Colonic mucosa (tissue), 4 donors: ENCODE data around the gene PLXNB1. TPM values are rescaled to one million over a fixed set of nuclear protein-coding genes. Genes with fewer than 3 reads are reported as not detected.

Experiments used
- DNase-seq: peaks from one replicate; pipeline ENCODE4 v3.0.0-alpha.2; 2020
- H3K27ac ChIP-seq: fragments of 200-600 bp; one replicate; pipeline ENCODE4 v1.8.0; 2021
- H3K27me3 ChIP-seq: fragments of 200-600 bp; one replicate; pipeline ENCODE4 v1.8.0; 2021
- H3K36me3 ChIP-seq: fragments of 200-600 bp; one replicate; pipeline ENCODE4 v1.8.0; 2021
- H3K4me1 ChIP-seq: fragments of 200-600 bp; one replicate; pipeline ENCODE4 v1.8.0; 2021; ENCODE audit warnings: mild to moderate bottlenecking
- H3K4me3 ChIP-seq: fragments of 200-600 bp; one replicate; pipeline ENCODE4 v1.8.0; 2021
- H3K9ac ChIP-seq, 2 donors: one replicate each; pipeline ENCODE4 v1.7.0; 2013; ENCODE audit warnings: control low read depth in 2 of 2, low read depth in 2 of 2, low read length in 2 of 2
- H3K9me3 ChIP-seq: fragments of 200-600 bp; one replicate; pipeline ENCODE4 v1.8.0; 2021
- intact Hi-C: fragments of 100-400 bp; cut with DNase I; formaldehyde crosslinking; loops from one replicate; pipeline ENCODE4 v1.14.1; 2022
- total RNA-seq, 2 donors: library from RNA; stranded (reverse); fragmentation: NEBNext Ultra II Directional in 1 of 2; extraction: Animal tissue kit (Norgen Biotek cat#: 25700) in 1 of 2; gene quantifications; one replicate each; pipeline ENCODE4 v1.2.1, GENCODE V29; 2021
- TF ChIP-seq, protein P1 (sequence below): fragments of 200-600 bp; IDR thresholded peaks from one replicate; pipeline ENCODE4 v1.8.0; 2022; ENCODE audit warnings: antibody characterized with exemption, mild to moderate bottlenecking
- donor health status: healthy.
- donor health status: DM: no; HTN: no; CAD: no.
- donor health status: DM: no; HTN: no; CAD: no.

Gene PLXNB1
- total RNA-seq, 2 donors from 2014 or later, result 70.6 to 131 TPM

DNA sequence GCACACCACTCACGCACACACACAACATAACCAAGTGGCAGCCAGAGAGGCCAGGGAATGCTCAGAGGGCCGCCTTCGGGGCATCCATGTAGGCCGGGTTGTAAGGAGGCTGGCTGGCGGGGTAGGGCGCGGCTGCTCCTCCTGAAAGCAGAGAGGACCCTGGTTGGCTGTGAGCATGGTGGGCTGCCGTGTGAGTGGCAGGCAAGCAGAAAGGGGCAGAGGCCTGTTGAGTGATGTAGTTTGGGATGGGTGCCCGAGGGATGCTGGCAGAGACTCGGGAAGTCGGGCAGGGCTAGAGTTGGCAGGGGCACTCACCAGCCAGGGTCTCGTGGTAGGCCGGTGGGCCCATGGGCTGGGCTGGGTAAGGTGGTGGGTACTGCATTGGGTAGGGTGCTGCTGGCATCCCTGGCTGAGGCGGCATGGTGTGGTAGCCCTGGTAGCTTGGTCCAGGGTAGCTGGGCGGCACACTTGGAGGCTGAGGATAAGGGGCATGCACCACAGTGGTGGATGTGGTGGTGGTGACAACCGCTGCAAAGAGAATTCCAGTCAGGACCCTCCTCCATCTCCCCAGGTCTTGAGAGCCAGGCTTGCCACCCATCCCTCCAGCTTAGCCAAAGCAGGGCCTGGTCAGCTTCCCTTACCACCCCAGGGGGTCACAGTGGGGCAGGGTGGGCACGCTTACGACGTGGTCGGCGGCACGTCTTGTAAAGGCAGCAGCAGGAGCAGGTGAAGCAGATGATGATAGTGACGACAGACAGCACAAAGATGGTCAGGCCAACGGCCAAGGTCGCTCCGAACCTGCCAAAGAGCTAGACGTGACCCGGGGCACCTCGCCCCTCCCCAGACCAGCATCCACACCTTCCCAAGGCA, 39.4 kb upstream of the PLXNB1 start:
- Histone ChIP-seq H3K4me3 (no peak overlapping the region), H3K27me3 (no peaks in the 10 kb centered on the region), H3K4me1 (peaks cover 42% of the 10 kb centered on the region), H3K36me3 (no peaks in the 10 kb centered on the region), H3K9me3 (no peaks in the 10 kb centered on the region), H3K27ac (no peak overlapping the region), H3K9ac (peak overlapping the region; percentile 4 to 40)
- no peak for DNase-seq
- TF ChIP-seq, protein P1, sequence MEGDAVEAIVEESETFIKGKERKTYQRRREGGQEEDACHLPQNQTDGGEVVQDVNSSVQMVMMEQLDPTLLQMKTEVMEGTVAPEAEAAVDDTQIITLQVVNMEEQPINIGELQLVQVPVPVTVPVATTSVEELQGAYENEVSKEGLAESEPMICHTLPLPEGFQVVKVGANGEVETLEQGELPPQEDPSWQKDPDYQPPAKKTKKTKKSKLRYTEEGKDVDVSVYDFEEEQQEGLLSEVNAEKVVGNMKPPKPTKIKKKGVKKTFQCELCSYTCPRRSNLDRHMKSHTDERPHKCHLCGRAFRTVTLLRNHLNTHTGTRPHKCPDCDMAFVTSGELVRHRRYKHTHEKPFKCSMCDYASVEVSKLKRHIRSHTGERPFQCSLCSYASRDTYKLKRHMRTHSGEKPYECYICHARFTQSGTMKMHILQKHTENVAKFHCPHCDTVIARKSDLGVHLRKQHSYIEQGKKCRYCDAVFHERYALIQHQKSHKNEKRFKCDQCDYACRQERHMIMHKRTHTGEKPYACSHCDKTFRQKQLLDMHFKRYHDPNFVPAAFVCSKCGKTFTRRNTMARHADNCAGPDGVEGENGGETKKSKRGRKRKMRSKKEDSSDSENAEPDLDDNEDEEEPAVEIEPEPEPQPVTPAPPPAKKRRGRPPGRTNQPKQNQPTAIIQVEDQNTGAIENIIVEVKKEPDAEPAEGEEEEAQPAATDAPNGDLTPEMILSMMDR, result no peak
- intact Hi-C loops, result loop anchor here (5.0 to 10.0 kb wide), 2 partner anchors 33 to 166 kb away; partner anchors contain the start of genes SHISA5 and SLC26A6

DNA sequence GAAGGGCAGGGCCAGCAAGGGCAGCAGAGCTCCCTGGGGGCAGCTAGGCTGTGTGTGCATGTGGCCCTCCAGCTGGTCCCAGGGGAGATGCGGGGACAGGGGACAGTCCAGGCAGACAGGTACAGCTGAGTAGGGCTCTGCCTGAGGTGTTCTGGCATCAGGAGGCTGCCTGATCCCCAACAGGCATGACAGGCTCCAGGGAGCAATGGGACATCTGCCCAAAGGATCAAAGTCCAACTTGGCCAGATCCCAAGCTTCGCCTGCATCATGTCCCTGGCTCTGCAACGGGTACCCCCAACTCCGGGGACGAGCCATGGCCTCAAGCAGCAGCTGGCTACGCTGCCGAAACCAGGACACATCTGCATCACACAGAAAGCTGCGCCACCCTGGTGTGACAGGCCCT, 38.4 kb upstream of the PLXNB1 start:
- Histone ChIP-seq H3K9ac (peak overlapping the region in 1 of 2 donors; percentile 88), H3K9me3 (no peaks in the 10 kb centered on the region), H3K36me3 (no peaks in the 10 kb centered on the region), H3K27me3 (no peaks in the 10 kb centered on the region), H3K27ac (no peak overlapping the region), H3K4me1 (peaks cover 41% of the 10 kb centered on the region), H3K4me3 (no peak overlapping the region)
- intact Hi-C loops, result loop anchor here (5.0 to 10.0 kb wide), 2 partner anchors 34 to 166 kb away; partner anchors contain the start of genes SHISA5 and SLC26A6
- DNase-seq, result peak; percentile 76
- TF ChIP-seq, protein P1, result no peak

DNA sequence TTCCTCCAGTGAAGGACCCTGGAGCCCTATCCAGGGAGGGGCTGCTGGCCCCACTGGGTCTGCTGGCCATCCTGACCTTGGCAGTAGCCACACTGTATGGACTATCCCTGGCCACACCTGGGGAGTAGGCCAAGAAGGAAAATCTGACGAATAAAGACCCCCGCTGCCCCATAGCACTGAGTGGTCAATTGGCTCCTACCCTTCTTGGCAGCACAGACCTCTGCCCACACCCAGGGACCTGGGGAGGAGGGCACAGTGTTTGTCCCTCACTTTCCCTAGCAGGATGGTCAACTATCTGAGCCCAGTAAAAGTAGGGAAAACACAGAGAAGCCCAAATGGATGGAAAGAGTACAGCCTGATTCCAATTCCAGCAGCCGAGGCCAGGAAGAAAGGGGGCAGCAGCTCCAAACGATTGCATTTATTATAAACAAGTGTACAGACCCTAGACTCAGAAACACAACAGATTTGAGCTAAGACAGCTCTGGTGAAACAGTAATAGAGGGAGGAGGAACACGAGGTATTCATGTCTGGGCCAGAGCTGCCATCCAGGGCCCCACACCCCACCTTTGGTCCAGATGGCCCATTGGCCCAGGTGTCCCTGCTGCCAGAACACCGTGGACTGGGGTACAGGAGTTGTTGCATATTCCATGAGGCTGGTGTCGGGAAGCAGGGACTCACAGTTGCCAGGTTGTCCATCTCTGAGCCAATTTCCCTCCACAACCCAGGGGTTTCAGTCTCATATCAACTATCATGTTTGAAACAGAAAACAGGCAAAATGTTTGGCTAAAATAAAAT, 37.8 kb upstream of the PLXNB1 start:
- intact Hi-C loops, result loop anchor here (5.0 to 10.0 kb wide), 2 partner anchors 35 to 167 kb away; partner anchors contain the start of genes SHISA5 and SLC26A6
- peak overlapping the region; percentile 54 for H3K4me3 ChIP-seq
- peak overlapping the region; percentile 88 to 97 for H3K9ac ChIP-seq
- DNase-seq, result no peak
- H3K27ac ChIP-seq, result peak overlapping the region; percentile 94
- H3K27me3 ChIP-seq, result no peaks in the 10 kb centered on the region
- peaks cover 38% of the 10 kb centered on the region for H3K4me1 ChIP-seq
- no peaks in the 10 kb centered on the region for H3K36me3 ChIP-seq
- TF ChIP-seq, protein P1, result no peak
- no peaks in the 10 kb centered on the region for H3K9me3 ChIP-seq

DNA sequence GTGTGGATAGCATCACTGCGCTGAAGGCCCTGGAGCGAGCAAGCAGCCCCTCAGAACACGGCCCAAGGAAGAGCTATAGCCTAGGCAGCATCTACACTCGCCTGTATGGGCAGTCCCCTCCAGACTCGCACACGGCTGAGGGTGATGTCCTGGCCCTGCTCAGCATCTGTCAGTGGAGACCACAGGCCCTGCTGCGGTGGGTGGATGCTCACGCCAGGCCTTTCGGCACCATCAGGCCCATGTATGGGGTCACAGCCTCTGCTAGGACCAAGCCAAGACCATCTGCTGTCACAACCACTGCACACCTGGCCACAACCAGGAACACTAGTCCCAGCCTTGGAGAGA, 37.2 kb upstream of the PLXNB1 start:
- peak overlapping the region; percentile 88 to 97 for H3K9ac ChIP-seq
- peak overlapping the region; percentile 54 for H3K4me3 ChIP-seq
- TF ChIP-seq, protein P1, result no peak
- intact Hi-C loops, result loop anchor here (5.0 to 10.0 kb wide), 2 partner anchors 35 to 168 kb away; partner anchors contain the start of genes SHISA5 and SLC26A6
- H3K27ac ChIP-seq, result peak overlapping the region; percentile 94
- DNase-seq, result no peak
- peaks cover 35% of the 10 kb centered on the region for H3K4me1 ChIP-seq
- H3K36me3 ChIP-seq, result no peaks in the 10 kb centered on the region
- H3K27me3 ChIP-seq, result no peaks in the 10 kb centered on the region
- H3K9me3 ChIP-seq, result no peaks in the 10 kb centered on the region

DNA sequence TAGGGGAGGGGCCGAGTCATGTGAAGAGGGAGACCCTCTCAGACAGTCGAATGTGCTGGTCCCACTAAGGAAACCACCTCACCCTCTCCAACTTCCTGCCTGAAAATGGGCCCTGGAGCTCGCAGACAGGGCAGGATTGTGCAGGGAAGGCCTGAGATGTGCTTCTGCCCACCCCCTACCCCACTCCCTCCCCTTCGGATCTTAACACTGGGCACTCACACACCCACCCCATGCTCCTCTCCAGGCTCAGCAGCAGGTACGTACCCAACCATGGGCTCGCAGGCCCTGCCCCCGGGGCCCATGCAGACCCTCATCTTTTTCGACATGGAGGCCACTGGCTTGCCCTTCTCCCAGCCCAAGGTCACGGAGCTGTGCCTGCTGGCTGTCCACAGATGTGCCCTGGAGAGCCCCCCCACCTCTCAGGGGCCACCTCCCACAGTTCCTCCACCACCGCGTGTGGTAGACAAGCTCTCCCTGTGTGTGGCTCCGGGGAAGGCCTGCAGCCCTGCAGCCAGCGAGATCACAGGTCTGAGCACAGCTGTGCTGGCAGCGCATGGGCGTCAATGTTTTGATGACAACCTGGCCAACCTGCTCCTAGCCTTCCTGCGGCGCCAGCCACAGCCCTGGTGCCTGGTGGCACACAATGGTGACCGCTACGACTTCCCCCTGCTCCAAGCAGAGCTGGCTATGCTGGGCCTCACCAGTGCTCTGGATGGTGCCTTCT, 36.7 kb upstream of the PLXNB1 start:
- H3K4me1 ChIP-seq, result peaks cover 31% of the 10 kb centered on the region
- DNase-seq, result no peak

More for the DNA sequence above, 36.7 kb upstream of the PLXNB1 start:
- intact Hi-C loops, result loop anchor here (5.0 to 10.0 kb wide), 2 partner anchors 36 to 168 kb away; partner anchors contain the start of genes SHISA5 and SLC26A6
- no peaks in the 10 kb centered on the region for H3K27me3 ChIP-seq
- no peaks in the 10 kb centered on the region for H3K9me3 ChIP-seq
- H3K36me3 ChIP-seq, result no peaks in the 10 kb centered on the region
- H3K9ac ChIP-seq, result peak overlapping the region; percentile 88 to 97
- TF ChIP-seq, protein P1, result no peak
- peak overlapping the region; percentile 94 for H3K27ac ChIP-seq
- H3K4me3 ChIP-seq, result peak overlapping the region; percentile 54
